HFF-Myc (cell line): ENCODE results near the gene FBXO24.
"Not testable (repeated sequence)": the region's sequence is repeated elsewhere in the genome, so short reads cannot be mapped to it uniquely, and the experiment has no call there.

Experiments
- DNase-seq: peaks from one replicate; pipeline ENCODE4 v3.0.0-alpha.2; 2011; ENCODE audit warnings: low read depth; ENCODE audit errors: extremely low read depth
- H3K4me3 ChIP-seq: replicated peaks from 2 replicates; pipeline ENCODE4 v1.5.1; 2011; ENCODE audit warnings: low read depth, mild to moderate bottlenecking, control low read depth, low read length
- TF ChIP-seq, protein P1 (sequence below): IDR thresholded peaks from 2 replicates; pipeline ENCODE4 v1.5.1; 2012; ENCODE audit warnings: mild to moderate bottlenecking, low read depth, low read length, control low read depth; ENCODE audit errors: missing control alignments

Gene FBXO24

DNA sequence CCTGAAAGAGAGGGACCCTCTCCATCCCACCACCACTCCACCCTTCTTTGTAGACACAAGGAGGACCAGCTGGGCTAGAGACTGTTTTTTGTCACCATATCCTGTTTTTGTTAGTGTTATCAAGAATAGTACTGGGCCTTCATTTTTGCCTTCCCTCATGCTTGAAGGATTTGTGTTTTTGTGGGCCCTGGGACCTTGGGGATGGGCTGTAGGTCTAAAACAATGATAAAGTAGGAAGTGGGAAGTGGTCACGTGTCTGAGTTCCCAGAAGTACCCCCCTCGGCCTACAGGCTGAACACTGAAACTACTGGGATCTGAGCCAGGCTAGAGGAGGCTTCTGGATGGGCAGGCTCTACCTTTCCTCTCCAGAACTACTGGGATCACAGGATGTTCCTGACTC is 38.3 kb upstream of the FBXO24 start:
- TF ChIP-seq, protein P1, sequence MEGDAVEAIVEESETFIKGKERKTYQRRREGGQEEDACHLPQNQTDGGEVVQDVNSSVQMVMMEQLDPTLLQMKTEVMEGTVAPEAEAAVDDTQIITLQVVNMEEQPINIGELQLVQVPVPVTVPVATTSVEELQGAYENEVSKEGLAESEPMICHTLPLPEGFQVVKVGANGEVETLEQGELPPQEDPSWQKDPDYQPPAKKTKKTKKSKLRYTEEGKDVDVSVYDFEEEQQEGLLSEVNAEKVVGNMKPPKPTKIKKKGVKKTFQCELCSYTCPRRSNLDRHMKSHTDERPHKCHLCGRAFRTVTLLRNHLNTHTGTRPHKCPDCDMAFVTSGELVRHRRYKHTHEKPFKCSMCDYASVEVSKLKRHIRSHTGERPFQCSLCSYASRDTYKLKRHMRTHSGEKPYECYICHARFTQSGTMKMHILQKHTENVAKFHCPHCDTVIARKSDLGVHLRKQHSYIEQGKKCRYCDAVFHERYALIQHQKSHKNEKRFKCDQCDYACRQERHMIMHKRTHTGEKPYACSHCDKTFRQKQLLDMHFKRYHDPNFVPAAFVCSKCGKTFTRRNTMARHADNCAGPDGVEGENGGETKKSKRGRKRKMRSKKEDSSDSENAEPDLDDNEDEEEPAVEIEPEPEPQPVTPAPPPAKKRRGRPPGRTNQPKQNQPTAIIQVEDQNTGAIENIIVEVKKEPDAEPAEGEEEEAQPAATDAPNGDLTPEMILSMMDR, result no peak
- H3K4me3 ChIP-seq, result no peak overlapping the region
- DNase-seq, result no peak

- H3K4me3 ChIP-seq, DNase-seq: not testable (repeated sequence)
Observed at GRCh38 chr7:100548446-100548845, 37.7 kb upstream of the FBXO24 start.

DNA sequence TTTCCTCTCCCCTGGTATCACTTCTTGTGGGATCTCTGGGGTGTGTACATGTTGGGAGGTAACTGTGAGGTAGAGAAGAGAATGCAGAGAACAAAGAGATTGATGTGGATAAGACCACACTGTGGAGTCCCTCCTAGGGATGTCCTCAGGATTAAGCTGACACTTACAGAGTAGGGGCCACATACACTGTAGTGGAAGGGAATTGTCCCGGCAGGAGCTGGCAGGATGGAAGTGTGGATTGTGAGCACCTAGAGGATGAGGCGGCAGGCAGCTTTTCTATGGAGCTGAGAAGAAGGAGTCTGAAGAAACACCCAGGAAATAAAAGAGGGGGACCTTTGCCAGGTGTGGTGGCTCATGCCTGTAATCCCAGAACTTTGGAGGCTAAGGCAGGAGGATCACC is 33.6 kb upstream of the FBXO24 start:
- no peak for DNase-seq
- TF ChIP-seq, protein P1, result no peak

DNA sequence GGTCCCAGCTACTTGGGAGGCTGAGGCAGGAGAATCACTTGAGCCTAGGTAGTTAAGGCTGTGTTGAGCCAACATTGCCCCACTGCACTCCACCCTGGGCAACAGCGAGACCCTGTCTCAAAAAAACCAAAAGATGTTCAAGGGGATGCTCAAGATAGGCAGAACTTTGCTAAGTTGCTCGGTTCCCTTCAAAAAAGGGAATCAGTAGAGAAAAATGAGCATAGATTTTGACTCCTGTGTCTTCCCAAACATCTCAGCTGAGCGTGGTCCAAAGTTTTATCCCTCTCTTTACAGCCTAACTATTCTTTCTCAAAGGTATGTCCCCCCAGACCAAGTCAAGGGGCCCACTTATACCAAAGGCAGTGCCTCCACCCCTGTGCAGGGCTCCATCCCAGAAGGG is 33.1 kb upstream of the FBXO24 start:
- TF ChIP-seq, protein P1, result no peak
- no peak for DNase-seq
- no peak overlapping the region for H3K4me3 ChIP-seq

More for the DNA sequence above, 33.6 kb upstream of the FBXO24 start:
- no peak overlapping the region for H3K4me3 ChIP-seq

DNA sequence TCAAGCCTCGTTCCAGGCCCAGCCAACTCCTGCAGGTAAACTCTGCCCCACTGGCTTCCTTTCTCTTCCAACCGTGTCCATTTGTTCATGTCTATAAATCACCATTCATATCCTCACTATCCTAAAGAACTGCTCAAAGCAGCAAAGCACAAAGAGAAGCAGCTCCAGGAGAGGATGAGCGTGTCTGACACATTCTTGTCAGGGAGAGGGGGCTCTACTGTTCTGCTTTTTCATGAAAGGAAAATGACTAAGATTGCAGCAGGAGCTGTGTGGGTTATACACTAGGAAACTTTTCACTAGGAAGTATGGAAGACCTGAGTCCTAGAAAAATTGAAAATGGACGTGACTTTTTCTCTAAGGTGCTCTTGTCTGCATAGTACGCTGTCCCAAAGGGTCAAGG is 30.4 kb upstream of the FBXO24 start:
- TF ChIP-seq, protein P1, result no peak
- DNase-seq, result no peak
- no peak overlapping the region for H3K4me3 ChIP-seq

DNA sequence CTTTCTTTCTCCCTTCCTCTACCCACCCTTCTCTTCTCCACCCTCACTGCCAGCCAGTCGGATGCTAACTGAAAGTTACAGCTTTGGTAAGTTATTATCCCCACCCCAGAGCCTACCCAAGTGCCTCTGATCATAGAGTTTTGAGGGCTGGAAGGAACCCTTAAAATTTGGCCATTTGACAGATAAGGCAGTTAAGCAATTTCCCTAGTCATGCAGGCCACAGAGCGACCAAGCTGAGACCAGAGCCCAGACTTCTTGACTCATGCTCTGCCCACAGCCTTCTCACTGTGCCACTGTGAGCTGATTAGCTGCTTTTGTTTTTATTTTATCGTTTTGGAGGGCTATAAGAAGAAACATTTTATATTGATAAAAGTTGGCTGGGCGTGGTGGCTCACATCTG is 29.6 kb upstream of the FBXO24 start:
- DNase-seq, result no peak
- TF ChIP-seq, protein P1, result no peak
- H3K4me3 ChIP-seq, result no peak overlapping the region

DNA sequence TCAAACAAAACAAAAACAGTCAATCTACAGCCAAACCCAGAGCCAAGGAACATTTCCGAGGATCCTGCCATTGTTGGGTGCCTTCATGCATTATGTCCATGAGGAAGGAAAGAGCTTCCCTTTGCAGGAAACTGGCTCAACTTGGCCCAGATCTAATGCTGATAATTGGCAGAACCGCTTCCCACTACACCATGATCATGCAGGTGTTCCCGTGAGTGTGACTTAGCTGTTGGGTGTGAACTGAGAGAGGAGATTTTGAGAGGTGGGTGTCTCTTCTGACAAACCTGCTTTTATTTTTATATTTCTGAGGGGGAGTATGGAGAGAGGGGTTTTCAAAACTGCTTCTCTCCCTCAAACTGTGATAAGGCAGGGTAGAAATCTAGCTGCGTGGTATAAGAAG is 27.0 kb upstream of the FBXO24 start:
- TF ChIP-seq, protein P1, result no peak
- no peak overlapping the region for H3K4me3 ChIP-seq
- DNase-seq, result no peak
